HG03045 (cell line): ENCODE measurements around the gene AP1S3.
"Not testable (repeated sequence)": the region's sequence is repeated elsewhere in the genome, so short reads cannot be mapped to it uniquely, and the experiment has no call there.

Source experiments
- ATAC-seq: cut with Tn5 transposase; IDR thresholded peaks from one replicate; pipeline ENCODE4 v1.9.1; 2021; ENCODE audit warnings: mild to moderate bottlenecking, moderate library complexity; ENCODE audit not compliant: unreplicated experiment

AP1S3 gene

GRCh38 chr2:223854741-223855140, 17.4 kb upstream of the AP1S3 start:
- ATAC-seq: peak; percentile 59

- ATAC-seq: no peak
Observed at GRCh38 chr2:223853425-223853837, 16.0 kb upstream of the AP1S3 start.

- no peak for ATAC-seq
Observed at GRCh38 chr2:223852281-223852795, 15.0 kb upstream of the AP1S3 start.

- no peak for ATAC-seq
Observed at GRCh38 chr2:223847410-223847809, 10.0 kb upstream of the AP1S3 start.

GRCh38 chr2:223846515-223846914, 9.1 kb upstream of the AP1S3 start:
- no peak for ATAC-seq

GRCh38 chr2:223841436-223842190, 4.2 kb upstream of the AP1S3 start:
- ATAC-seq: no peak

GRCh38 chr2:223835701-223836532, 1.5 kb downstream of the AP1S3 start:
- peak; percentile 54 for ATAC-seq

- no peak for ATAC-seq
Observed at GRCh38 chr2:223834431-223834830, 3.0 kb downstream of the AP1S3 start.

- no peak for ATAC-seq
Observed at GRCh38 chr2:223832241-223832903, 5.0 kb downstream of the AP1S3 start.

GRCh38 chr2:223829128-223829527, 8.3 kb downstream of the AP1S3 start:
- no peak for ATAC-seq

GRCh38 chr2:223828314-223828713, 9.1 kb downstream of the AP1S3 start:
- no peak for ATAC-seq

- ATAC-seq: no peak
Observed at GRCh38 chr2:223826995-223827394, 10.4 kb downstream of the AP1S3 start.

GRCh38 chr2:223824301-223824700, 13.1 kb downstream of the AP1S3 start:
- ATAC-seq: no peak

- ATAC-seq: no peak
Observed at GRCh38 chr2:223822818-223823217, 14.6 kb downstream of the AP1S3 start.

- no peak for ATAC-seq
Observed at GRCh38 chr2:223820549-223820948, 16.8 kb downstream of the AP1S3 start.

- no peak for ATAC-seq
Observed at GRCh38 chr2:223819891-223820290, 17.5 kb downstream of the AP1S3 start.

- no peak for ATAC-seq
Observed at GRCh38 chr2:223815884-223816570, 21.4 kb downstream of the AP1S3 start.

- ATAC-seq: no peak
Observed at GRCh38 chr2:223815186-223815883, 22.0 kb downstream of the AP1S3 start.

- not testable (repeated sequence) for ATAC-seq
Observed at GRCh38 chr2:223814764-223815163, 22.6 kb downstream of the AP1S3 start.

GRCh38 chr2:223813329-223813728, 24.1 kb downstream of the AP1S3 start:
- no peak for ATAC-seq
